PC-3 (cell line): ENCODE measurements around the gene MAGEF1.

Source experiments
- EZH2 ChIP-seq: fragments of 300-600 bp; sonication (generic); IDR thresholded peaks from one replicate; pipeline ENCODE4 v1.6.1; 2017; ENCODE audit warnings: antibody characterized with exemption, mild to moderate bottlenecking, low read length; ENCODE audit not compliant: unreplicated experiment
- EZH2phosphoT487 ChIP-seq: fragments of 300-600 bp; sonication (generic); IDR thresholded peaks from 2 replicates; pipeline ENCODE4 v1.6.1; 2018; ENCODE audit warnings: mild to moderate bottlenecking, antibody characterized with exemption, low read length, borderline replicate concordance
- TF ChIP-seq, protein P1 (sequence below): fragments of 300-600 bp; sonication (generic); conservative IDR thresholded peaks from 2 replicates; pipeline ENCODE4 v1.5.1; 2017; ENCODE audit warnings: antibody characterized with exemption, low read depth, mild to moderate bottlenecking, low read length

DNA sequence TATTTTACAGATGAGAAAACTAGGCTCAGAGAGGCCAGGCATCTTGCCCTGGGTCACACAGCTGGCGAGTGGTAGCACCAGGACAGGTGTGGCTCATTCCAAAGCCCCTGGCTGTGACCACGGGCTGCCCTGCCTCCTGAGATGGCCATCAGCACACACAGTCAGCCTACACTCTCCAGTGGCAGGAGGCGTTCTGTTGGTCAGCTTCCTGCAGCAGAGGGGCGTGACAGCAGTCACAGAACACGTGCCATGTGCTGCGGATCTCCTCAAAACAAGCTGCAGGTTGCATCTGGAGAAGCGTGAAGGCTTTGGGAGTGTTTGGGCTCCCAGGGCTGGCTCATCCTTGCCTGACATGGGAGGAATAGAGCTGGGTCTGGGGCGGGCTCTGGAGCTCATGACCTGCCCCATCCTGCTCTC lies 43.5 kb upstream of the MAGEF1 start:
- TF ChIP-seq, protein P1, sequence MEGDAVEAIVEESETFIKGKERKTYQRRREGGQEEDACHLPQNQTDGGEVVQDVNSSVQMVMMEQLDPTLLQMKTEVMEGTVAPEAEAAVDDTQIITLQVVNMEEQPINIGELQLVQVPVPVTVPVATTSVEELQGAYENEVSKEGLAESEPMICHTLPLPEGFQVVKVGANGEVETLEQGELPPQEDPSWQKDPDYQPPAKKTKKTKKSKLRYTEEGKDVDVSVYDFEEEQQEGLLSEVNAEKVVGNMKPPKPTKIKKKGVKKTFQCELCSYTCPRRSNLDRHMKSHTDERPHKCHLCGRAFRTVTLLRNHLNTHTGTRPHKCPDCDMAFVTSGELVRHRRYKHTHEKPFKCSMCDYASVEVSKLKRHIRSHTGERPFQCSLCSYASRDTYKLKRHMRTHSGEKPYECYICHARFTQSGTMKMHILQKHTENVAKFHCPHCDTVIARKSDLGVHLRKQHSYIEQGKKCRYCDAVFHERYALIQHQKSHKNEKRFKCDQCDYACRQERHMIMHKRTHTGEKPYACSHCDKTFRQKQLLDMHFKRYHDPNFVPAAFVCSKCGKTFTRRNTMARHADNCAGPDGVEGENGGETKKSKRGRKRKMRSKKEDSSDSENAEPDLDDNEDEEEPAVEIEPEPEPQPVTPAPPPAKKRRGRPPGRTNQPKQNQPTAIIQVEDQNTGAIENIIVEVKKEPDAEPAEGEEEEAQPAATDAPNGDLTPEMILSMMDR = no peak
- no peak for TF ChIP-seq EZH2
- no peak for TF ChIP-seq EZH2phosphoT487
